NCI-H1930 (cell line): Measurements from ENCODE around the gene MAP3K10.

Experiments
- DNase-seq, 2 experiments: peaks; one replicate each; lab custom pipeline; 2025; lab: John Stamatoyannopoulos, UW

MAP3K10 gene

DNA sequence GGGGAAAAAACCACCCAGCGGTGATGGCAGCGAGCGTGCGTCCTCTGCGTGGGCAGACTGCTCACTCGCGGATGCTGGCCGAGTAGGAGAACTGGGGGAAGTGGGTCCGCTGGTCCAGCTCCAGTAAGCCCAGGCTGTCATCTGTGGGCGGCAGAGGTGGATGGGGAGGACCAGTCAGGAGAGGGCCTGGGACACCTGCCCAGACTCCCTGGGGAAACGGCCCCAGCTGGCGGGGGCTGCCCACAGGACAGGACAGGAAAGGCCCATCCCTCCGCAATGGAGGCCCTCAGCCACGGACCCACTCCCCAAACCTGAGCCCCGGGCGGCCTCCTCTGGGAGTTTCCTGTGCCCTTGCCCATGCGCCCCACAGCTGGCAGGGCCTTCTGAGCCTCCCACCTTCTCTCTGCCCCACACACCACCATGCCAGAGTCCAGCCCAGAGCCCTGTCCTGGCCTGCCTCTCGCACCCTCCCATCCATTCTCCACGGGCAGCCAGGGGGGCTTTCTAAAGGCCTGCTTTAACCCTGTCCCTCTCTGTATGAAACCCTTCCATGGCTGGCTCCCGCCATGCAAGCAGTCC is 42.7 kb downstream of the MAP3K10 start:
- DNase-seq, result no peak

DNA sequence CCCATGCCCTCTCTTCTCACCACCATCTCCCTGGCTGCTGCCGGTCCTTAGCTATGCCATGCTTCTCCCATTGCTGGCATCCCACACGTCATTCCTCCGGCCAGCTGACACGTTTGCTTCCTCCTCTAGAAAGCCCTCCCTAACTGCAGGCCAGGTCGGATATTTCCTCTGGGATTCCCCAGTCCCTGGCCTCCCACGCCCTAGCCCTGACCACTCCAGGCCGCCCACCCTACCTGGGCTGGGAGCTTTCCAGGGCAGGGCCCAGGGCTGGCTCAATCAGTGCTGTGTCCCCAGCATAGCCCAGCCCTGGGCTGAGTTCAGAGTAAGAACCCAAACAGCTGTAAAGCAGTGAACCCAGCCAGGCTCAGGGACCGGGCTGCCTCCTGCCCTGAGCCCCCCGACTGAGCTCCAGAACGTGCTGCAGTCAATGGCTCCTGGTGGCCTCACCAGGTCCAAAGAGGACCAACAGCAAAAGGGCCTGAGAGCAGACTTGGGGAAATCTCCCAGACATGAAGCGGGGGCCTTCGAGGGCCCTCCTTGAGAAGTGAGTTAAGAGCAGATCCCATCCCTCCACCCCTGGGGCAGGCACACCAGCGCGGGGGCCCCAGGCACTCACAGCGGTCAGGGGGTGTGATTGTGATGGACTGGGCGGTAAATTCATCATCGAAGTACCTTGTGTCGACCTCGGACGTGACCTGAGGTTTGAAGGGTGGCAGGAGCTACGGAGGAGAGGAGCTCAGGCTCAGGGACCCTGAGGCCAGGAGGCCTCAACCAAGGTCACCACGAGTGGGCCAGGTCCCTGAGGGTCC is 43.4 kb downstream of the MAP3K10 start:
- no peak for DNase-seq

DNA sequence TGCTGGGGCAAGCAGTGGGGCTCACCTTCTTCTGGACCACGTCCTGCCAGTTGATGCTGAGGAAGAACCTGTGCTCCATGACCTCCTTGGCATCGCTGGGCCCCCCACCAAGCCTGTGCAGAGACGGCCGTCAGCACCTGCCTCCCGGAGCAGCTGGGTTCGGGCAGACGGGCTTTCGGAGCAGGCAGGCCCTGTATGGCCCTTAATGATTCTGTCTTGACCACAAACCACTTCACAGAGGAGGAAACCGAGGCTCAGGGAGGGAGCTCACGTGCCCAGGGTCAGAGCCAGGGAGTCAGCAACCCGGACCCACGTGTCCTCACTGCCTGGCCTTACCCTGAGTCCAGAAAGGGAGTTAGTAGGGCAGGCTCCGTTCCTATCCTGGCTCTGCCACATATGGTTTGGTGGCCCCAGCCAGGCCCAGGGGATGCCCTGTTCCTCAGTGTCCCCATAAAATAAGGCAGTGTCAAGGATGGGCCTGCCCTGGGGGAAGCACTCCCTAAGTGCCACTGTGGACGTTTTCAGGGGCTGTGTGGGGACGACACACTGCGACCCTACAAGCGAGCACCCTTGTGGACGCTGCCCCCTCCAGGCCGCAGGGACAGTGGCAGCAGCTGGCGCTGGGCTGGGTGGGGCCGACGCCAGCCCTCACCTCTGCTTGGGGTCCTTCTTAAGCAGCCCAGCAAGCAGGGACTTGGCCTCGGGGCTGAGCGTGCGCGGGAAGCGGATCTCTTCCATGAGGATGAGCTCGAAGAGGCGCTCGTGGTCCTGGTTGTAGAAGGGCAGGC is 44.2 kb downstream of the MAP3K10 start:
- DNase-seq, result no peak

DNA sequence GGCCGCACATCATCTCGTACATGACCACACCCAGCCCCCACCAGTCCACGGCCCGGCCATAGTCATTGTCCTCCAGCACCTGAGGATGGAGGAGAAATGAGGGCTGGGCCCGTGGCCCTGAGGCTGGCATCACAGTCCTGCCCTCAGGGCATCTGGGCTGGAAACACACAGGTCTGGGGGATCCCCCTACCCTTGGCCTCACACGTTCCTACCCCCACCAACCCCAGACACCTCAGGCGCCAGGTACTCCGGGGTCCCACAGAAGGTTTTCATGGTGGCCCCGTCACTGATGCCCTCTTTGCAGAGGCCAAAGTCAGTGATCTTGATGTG is 44.8 kb downstream of the MAP3K10 start:
- DNase-seq, result no peak

DNA sequence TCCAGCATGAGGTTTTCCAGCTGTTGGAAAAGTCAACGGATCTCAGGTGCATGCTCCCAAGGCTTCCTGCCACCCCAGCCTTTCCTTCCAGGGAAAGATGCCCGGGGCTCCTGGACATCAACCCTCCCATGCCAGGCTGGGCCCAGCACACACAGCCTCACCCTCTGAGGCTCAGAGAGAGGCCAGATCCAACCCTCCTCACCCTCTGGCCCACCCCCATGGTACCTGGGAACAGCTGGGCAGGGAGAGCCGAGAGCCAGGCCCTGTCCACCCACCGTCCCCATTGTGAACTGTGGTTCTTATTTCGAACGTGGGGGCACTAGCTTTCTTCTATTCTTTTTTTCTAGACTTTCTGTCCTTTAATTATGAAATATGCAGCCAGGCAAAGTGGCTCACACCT is 45.1 kb downstream of the MAP3K10 start:
- no peak for DNase-seq

DNA sequence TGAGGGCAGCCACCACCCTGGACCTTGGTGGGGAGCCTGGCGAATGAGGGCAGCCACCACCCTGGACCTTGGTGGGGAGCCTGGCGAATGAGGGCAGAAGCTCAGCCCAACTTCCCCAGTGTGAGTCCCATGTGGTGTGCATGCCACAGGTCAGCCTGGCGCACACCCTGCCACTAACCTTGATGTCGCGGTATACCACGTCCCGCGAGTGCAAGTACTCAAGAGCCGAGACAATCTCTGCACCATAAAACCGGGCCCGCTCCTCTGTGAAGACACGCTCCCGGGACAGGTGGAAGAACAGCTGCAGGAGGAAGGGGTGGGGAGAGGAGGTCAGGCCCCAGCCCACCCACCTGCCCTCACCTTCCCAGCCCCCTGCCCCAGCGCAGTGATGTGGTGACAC is 46.6 kb downstream of the MAP3K10 start:
- no peak for DNase-seq

DNA sequence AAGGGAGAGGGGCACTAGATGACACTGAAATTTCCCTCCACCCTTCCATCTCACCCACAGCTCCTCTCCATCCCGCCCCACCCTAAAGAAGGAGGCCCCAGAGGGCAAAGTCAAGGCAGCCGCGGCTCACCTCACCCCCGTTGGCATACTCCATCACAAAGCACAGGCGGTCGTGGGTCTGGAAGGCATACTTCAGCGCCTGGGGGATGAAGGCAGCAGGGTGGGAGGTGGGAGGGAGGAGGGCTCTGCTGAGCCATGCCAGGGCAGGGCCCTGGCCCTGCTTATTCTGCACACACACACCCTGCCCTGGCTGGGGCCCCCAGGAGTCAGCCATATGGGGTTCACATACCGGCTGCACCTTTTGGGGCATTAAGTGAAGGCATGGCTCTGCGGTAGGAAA is 47.5 kb downstream of the MAP3K10 start:
- DNase-seq, result no peak

DNA sequence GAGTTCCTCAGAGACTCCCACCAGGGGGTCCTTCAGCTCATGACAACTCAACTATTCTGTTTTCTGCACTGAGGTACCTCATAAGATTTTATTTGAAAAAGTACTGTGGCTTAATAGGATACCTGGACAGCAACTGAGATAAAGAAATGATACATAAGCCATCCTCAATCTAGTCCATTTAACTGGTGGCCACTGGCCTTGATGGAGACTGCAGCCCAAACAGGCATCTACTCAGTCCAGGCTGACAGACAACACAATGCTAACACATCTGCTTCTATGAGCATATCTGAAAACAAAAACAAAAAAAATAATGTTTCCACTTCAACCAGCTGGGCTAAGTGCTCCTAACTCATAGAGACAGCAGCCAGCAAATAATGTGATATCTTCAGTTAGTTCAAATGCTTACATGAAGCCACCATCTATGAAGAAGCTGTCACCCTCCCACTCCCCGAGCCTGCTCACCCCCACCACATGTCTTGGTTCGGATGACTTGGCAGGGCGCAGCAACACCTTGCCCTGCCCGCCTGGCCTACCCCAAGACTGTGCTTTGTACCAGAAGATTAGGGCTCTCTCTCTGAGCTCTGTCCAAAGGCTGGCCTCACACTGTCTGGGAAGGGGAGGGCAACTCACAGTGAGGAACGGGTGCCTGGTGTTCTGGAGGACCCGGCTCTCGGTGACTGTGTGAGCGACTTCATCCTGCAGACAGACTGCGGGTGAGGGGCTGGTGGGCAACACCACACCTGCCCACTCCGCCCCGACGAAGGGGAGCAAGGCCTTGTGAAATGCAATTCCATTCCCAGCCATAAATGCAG is 48.4 kb downstream of the MAP3K10 start:
- no peak for DNase-seq

DNA sequence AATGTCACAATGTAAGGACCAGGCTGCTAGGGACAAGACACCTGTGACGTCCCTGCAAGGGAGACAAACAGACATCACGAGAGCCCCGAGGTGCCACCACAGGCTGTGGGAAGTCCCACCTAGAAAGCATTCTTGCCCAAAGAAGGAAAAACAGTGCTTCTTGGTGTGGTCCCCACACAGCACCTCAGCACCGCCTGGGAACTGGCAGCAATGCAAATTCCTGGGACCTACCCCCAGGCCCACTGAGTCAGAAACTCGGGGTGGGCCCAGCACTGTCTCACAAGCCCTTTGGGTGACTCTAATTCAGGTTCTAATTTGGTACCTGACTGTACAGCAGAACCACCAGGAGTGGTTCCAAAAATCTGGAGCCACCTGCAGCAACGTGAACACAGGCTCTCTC is 49.1 kb downstream of the MAP3K10 start:
- DNase-seq, result no peak

DNA sequence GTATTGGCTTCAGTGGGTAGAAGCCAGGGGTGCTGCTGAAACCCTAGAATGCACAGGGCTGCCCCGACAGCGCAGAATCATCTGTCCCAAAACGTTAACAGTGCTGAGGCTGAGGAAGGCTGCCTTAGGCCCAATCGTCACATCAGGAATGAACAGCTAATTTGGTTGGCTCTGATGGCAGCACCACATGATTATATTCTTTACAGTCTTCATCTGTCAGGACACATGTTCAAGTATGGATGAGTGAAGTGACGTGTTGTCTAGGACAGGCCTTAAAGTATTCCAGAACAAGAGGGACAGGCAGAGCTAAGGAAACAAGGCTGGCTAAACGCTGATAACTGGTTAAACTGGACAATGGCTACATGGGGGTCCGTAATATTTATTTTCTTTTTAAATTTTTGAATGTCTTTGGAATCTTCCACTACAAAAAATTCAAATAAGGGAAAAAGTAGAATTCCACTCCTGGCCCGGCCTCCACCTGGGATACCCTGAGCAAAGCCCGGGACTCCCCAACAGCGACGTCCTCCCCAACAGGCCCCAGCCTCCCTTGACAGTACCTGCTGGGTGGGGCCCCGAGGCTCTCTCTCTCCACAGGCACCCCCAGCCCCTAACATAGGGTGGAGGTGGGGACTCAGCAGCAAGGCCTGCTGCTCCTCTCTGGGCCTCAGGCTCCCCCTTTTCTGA is 50.0 kb downstream of the MAP3K10 start:
- no peak for DNase-seq

DNA sequence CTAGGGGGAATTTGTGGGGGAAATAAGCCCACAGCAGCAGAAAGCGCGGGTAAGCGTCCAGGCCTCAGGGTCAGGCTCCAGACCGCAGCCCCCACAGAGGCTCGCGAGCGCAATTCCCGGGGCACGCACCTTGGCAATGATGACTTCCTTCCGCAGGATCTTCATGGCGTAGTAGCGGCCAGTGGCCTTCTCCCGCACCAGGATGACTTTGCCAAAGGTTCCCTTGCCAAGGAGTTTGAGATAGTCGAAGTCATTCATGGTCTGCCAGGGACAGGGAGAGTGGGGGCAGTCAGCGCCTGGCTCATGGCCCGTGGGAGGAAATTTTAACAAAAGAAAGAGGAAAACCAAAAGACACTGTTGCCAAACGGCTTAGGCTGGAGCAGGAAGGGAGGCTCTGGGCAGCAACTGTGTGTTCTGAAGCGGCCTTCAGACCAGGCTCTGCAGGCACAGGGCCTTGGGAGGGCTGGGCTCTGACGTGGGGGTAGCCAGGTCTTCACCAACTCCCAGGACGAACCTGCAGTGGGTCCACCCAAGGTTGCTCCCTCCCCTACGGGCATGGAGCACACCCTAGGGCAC is 50.7 kb downstream of the MAP3K10 start:
- DNase-seq, result no peak

DNA sequence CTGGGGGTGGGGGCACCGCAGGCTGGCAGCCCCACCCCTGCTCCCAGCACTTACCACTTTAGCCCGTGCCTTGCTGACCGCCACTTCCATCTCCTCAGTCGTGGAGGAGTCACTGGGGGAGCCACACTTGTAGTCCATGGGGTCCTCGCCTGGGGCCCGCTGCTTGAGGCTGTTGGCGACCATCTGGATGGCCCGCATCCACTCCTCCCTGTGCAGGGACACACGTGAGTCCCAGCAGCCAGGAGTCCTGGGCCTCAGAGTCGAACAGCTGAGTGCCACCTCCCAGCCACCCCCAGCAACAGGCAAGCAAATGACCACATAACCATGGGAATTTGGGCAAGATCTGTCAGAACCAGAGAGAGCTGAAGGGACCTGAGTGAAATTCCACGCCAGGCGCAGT is 51.3 kb downstream of the MAP3K10 start:
- no peak for DNase-seq

DNA sequence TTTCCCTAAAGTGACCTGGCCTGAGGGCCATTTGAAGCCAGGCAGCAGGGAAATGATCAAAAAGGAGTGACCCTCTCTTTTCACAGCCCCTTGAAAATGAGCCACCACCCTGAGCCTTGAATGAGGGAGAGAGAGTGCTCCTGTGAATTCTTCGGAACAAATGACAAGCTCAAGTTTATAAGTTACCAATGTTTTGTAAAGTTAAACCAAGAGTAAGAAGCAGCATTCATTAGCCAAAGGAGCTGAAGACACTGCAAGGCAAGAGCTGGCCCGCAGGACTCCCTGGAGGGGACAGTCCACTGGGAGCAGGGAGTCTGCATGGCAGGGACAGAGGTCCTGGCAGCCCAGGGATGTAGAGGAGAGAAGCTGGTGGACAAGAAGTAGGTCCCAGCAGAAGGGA is 52.0 kb downstream of the MAP3K10 start:
- no peak for DNase-seq

DNA sequence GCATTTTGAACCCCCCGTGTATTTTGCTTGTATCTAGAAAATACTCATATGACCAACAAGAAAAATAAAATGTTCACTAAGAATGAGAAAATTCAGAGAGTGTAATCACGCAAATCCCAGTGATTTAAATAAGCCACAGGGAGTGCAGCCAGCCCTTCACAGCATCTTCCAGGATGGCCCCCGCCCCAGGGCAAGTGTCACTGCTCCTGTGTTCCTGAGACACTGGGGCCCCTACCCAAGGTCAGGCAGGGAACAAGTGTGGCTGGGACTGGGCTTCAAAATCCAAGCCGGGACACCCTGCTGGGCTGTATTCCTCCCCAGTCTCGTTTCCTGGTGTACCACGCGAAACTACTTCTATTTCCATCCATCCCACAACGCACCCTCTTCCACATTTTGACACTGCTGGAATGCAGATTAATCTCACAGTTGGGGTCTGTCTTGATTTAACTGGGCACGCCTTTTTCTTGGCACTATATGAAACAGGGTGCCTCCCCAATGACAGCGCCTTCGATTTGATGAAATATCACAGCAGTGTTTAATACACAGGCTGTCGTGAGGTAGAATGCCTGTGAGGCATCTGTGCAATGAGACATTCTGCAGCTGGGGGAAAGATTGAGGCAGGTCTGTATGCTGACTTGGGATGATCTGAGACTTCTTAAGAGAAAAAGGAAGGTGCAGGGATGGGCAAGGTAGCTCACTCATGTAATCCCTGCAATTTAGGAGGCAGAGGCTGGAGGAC is 53.5 kb downstream of the MAP3K10 start:
- DNase-seq, result no peak

DNA sequence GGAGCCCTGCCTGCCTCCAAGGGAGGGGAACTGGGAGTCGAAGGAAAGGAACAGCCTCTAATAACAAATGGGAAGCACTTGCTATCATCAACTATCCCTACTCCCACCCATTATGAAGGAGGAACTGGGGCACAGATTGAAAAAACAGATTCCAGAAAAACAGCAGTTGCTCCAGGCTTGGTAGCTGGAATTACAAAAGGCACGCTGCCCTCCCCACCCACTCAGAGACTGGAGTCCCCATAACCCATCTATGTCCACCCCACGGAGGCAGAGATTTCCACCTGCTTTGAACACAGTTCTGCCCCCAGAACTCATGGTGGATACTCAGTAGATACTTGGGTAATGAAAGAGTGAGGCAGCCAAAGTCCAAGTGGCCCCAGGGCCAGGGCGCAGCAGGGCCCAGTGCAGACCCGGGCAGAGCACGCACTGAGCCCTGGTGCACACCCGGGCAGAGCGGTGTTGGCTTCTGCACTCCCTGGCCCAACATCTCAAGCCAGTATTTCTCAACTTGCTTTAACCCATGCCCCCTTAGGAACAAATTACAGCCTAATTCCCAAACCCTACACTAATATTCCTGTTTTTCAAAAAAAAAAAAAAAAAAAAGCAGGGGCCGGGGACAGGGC is 54.4 kb downstream of the MAP3K10 start:
- no peak for DNase-seq

DNA sequence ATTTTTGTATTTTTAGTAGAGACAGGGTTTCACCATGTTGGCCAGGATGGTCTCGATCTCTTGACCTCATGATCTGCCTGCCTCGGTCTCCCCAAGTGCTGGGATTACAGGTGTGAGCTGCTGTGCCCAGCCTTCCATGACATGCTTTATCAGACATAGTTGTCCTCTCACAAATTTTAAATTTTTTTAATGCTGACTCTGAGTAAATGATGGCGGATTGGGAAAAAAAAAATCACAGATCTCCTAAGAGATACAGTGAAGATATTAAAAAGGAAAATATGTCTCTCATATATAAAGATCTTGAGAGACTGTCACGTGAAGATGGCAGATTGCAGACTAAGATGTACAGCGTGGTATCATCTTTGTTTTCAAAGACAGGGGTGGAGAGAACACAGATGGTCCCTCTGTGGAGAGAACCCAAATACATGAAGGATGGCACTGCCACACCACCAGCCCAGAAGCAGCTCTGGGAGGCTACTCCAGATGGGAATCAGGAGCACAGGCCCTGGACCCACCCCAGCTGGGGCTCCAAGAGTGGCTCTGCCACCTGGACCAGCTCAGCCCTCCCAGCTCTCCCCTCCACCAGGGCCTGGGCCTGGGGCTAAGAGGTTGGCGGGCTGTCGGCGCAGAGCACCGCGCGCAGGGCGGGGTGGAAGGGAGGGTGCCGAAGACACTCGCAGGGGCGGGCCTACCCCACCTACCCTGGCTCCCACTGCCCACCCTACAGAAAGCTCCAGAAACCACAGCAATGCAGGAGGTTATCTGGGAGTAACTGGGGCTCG is 55.3 kb downstream of the MAP3K10 start:
- DNase-seq, result no peak

DNA sequence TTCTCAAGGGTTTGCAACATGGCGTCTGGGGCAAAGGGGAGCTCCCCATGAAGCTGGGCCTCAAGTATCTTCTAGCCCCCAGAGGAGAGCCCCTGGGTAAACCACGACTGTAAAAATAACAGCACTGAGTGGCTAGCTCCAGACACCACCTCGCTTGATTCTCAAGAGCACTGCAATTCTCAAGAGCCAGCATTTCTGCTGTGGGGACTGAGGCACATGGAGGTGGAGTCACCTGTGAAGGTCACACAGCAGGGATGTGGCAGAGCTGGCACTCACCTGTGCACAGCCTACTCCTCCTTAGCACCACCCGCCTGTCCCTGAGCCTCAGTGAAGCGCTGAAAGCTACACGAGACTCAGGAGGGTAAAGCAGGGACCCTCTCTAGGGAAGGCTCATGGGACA is 56.0 kb downstream of the MAP3K10 start:
- no peak for DNase-seq

DNA sequence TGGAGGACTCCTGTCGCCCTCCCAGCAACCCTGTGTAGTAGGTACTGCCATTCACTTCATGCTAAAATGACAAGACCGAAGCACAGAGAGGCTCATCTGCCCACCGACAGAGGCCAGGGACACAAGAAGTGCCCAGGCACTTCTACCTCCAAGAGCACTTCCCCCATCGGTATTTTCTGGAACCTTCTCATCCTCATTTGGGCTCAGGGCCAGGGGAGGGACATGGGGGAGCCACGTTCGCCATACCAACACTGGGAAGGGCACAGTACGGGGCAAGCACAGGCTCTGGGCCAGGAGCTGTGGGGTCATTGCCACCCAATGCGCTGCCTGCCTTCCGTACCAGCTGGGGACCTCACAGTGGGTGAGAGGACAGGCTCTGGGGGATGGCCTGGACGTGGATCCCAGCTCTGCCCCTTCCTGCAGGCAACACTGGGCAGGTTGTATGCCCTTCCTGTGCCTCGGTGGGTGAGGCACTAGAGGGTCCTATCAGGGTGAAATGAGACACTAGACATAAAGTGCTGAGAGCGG is 56.6 kb downstream of the MAP3K10 start:
- DNase-seq, result no peak

DNA sequence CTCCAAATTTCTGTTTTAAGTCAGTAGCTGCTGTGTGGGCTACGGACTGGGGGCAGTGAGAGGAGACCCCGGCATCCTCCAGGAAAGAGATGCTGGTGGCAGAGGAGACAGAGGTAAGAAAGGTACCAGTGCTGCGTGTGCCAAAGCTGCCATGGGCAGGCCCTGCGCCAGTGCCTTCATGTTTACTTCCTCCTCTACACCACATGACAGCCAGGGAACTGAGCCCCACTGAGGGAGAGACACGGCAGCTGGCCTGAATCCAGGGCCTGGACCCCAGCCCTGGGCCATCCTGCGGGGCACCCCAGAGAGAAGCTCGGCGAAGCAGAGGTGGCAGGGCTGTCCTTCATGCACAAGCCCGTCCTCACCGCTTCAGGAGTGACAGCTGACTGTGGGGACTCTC is 58.0 kb downstream of the MAP3K10 start:
- DNase-seq, result no peak
